AG20443 (cell line): Measurements from ENCODE around the gene RAB31.

Experiments used
- DNase-seq: peaks from one replicate; pipeline ENCODE4 v3.0.0; 2012; ENCODE audit warnings: low spot score, mixed read lengths

Gene RAB31

GRCh38 chr18:9738266-9738969 lies 30.3 kb downstream of the RAB31 start:
- no peak for DNase-seq

GRCh38 chr18:9739516-9739915 lies 31.4 kb downstream of the RAB31 start:
- no peak for DNase-seq

- DNase-seq = no peak
Measured at GRCh38 chr18:9740071-9740470, 32.0 kb downstream of the RAB31 start.

GRCh38 chr18:9741406-9741792 lies 33.3 kb downstream of the RAB31 start:
- no peak for DNase-seq

- peak; percentile 75 for DNase-seq
Measured at GRCh38 chr18:9741793-9742523, 33.9 kb downstream of the RAB31 start.

DNA sequence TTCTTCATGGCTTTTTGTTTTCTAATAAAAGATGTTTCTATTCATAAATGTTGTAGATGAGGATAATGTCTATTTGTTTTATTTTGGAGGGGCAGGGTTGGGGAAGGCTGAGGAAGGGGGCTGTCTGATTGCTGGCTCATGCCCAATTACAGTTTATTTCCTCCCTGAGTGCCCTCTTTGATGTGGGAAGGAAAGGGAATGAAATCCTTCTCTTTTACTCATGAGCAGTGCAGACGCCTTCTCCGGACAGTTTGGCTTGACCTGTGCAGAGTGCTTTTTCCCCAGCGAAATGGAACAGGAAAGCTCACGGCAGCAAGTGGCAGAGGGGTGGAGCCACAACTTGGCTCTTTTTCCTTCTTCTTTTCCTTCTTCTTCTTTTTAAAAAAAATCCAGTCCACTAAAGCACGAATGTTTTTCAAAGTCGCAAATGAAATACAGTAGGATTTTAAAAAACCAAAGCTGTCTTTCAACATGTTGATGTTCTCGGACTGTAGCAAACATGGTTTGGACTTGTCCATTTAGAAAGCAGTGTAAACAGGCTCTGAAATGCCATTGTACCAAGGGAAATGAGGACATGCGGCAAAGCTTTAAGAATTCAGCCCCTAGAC lies 34.5 kb downstream of the RAB31 start:
- no peak for DNase-seq

GRCh38 chr18:9743200-9744016 lies 35.3 kb downstream of the RAB31 start:
- peak; percentile 91 for DNase-seq

GRCh38 chr18:9746958-9747357 lies 38.9 kb downstream of the RAB31 start:
- DNase-seq = no peak

DNA sequence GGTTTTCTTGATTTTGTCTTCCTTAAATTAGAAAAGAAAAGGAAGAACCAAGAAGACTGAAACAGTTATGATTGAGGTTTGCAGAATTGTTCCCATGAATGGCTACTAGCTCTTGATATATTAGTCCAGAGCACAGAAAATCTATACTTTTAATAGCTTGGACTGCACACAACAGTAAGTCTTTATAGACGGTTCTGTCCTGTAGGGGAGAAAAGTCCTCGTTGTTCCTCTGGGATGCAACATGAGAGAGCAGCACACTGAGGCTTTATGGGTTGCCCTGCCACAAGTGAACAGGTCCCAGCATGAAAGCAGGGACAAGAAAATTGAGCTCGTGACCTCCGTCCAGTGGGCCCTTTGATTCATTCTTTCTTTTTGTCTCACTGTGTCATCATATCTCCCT lies 41.5 kb downstream of the RAB31 start:
- DNase-seq = no peak

DNA sequence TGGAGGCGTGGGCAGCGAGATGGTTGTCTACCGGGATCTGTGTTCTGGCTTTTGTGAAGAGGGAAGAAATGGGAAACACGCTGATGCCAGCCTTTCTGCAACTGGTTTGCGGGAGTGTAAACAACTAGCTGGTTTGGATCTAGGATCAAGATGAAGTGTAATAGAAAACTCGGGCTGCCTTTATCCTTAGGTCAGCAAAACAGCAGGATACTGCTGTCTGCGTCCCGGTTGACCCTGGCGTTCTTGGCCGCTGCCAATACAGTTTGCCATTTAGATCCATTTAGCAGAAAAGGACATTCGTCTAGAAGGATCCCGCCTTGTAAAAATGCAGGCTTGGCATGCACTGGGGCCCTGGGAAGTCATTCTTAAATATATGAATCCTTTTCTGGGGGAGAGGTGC lies 42.0 kb downstream of the RAB31 start:
- DNase-seq = no peak

DNA sequence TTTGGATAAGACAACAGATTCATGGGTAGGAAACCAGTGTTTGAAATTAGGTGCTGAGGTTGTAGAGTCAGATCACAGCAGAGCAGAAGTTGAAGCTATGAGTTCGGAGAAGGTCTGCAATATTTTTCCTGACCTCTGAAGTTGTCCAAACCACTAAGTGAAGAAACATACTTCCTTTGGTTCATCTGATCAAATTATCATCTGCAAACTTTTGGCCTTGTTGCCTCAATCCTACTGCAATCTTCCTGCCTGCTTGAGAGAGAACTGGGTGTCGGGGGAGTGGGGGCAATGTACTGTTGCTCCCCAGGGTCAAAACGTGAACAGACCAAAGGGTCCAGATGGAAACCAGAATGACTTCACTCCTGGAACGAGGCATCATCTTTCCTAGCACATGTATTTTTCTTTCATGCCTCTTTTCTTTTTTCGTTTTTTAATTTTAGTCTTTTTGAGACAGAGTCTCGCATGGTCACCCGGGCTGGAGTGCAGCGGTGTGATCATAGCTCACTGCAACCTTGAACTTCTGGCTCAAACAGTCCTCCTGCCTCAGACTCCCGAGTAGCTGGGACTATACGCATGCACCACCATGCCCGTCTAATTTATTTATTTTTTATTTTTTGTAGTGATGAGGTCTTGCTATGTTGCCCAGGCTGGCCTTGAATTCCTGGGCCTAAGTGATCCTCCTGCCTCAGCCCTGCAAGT lies 42.7 kb downstream of the RAB31 start:
- no peak for DNase-seq

GRCh38 chr18:9751371-9752031 lies 43.4 kb downstream of the RAB31 start:
- no peak for DNase-seq

GRCh38 chr18:9753846-9754245 lies 45.7 kb downstream of the RAB31 start:
- no peak for DNase-seq

GRCh38 chr18:9755110-9755509 lies 47.0 kb downstream of the RAB31 start:
- no peak for DNase-seq

DNA sequence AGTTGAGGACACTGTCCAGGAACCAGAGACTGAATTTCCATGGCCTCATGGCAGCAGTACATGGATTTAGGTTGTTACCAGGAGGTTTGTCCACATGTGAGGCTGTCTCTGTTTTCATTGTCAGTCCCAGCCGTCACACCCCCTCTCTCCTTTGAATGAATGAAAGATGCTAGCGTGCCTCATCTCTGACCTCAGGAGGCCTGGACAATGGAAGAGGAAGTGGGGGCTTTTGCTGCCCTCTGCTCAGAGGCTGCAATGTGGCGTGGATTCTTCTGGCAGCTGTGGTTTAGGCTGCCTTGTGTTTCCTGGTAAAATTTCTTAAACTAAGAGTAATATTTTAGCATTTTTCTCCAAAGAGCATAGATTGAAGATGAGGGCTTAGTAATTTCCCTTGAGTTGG lies 47.5 kb downstream of the RAB31 start:
- DNase-seq = no peak

DNA sequence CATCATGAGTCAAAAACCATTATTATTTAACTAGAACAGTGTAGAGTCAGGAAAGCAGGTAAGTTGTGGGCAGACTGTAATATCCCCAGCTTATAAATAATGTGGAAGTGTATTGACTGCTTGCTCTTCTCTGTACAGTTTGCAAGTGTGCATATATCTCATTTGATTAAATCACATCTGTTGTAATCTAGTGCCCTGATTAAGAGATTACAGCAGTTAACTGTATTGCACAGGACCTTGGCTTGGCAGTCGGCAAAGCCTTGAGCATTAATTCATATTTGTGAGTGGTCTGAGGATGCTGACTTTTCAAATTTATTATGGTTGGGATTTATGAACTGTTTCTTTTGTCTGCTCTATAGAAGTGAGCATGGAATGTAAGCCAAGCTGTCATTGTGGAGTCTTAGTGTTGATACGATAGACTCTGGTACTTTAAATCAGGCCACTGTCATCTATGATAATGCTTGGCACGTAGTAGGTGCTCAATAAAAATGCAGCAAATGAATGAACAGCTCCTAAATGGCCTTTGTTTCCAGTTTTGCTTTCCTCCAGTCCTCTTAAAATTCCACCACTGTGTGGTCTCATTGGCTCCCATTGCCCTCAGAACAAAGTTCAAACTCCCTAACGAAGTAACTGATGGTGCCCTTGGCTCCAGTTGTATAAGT lies 48.3 kb downstream of the RAB31 start:
- no peak for DNase-seq

- DNase-seq = no peak
Measured at GRCh38 chr18:9756933-9757470, 48.9 kb downstream of the RAB31 start.

DNA sequence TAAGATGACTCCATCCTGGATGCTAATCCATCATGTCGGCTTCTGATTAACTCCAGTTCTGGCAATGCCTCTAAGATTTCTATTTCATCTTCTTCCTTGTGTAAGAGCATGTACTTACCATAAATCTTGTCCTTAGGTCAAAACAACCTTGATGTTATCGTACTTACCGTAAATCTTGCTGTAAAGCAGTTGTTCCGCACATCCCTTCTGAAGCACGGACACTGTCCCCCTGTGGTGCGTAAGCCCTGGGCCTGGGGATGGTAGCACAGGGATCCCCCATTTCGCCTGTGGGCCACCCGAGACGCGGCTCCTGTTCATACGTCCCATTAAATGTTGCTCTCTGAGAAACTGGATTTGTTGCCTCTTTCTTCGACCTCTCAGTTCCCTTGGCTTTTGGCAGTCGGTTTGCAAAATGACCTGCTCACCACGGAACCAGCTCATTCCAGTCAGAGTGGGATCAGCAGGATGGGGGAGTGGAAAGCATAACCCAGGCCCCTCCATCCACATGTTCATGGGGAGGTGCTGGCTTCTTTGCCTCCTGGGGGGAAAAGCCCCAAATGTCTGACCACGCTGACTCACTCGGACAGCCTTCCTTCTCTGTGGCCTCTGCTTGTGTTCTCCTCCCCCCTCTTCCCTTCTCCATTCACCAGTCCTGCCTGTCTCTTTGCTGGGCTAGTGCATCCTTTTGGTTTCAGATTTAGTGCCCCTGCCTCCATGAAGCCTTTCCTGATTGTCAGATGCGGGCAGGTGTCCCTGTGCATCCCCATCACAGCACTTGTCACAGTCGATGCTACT lies 49.9 kb downstream of the RAB31 start:
- peak; percentile 42 for DNase-seq

- DNase-seq = no peak
Measured at GRCh38 chr18:9758624-9759075, 50.5 kb downstream of the RAB31 start.

DNA sequence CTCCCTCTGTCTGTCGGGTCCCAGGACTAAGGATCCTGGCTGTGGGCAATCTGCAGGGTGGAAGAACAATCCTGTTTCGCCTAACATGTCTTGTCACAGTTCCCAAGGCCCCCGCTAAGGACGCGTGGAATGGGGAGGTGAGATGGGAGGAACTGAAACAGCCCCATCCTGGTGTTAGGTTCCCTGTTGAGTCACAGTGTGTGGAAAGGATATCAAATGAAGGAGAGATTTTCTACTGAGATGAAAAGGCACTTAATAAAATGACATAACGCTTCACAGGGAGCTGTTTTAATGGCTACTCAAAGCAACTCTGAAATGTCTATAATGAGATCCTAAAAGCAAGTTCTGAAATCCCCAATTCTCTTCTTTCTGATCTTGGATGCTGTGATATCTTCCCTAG lies 52.5 kb downstream of the RAB31 start:
- DNase-seq = no peak
